Neural cell (in vitro differentiated cells): ENCODE measurements around the gene HSPA5. TPM values are rescaled to one million over a fixed set of nuclear protein-coding genes. Genes with fewer than 3 reads are reported as not detected.
"Not testable (repeated sequence)": the region's sequence is repeated elsewhere in the genome, so short reads cannot be mapped to it uniquely, and the experiment has no call there.

Experiments
- H2AFZ ChIP-seq: fragments of 200-600, 300-800 bp; sonication (generic), shearing (Covaris generic); 2 replicates; pipeline ENCODE4 v1.6.0; 2014; ENCODE audit warnings: low read depth, mild to moderate bottlenecking, antibody characterized with exemption, low read length, moderate library complexity
- H3F3A ChIP-seq: fragments of 200-600 bp; shearing (Covaris generic); 2 replicates; pipeline ENCODE4 v1.6.1; 2016; ENCODE audit warnings: mild to moderate bottlenecking, moderate library complexity, mixed read lengths, antibody characterized with exemption, low read length; ENCODE audit not compliant: insufficient read depth, poor library complexity, severe bottlenecking
- H3K27ac ChIP-seq: fragments of 200-600, 300-800 bp; sonication (generic), shearing (Covaris generic); 2 replicates; pipeline ENCODE4 v1.5.1; 2014; ENCODE audit warnings: mild to moderate bottlenecking, low read length, moderate library complexity
- H3K27me3 ChIP-seq: fragments of 300-800, 200-600 bp; sonication (generic), shearing (Covaris generic); 2 replicates; pipeline ENCODE4 v1.6.0; 2014; ENCODE audit warnings: mild to moderate bottlenecking, low read depth, low read length, moderate library complexity; ENCODE audit not compliant: insufficient read depth
- H3K36me3 ChIP-seq: fragments of 300-800, 200-600 bp; sonication (generic), shearing (Covaris generic); 2 replicates; pipeline ENCODE4 v1.5.1; 2014; ENCODE audit warnings: mild to moderate bottlenecking, antibody characterized with exemption, low read length, moderate library complexity; ENCODE audit not compliant: insufficient read depth
- H3K4me2 ChIP-seq: fragments of 300-800, 200-600 bp; sonication (generic), shearing (Covaris generic); 2 replicates; pipeline ENCODE4 v1.6.0; 2014; ENCODE audit warnings: mild to moderate bottlenecking, low read length
- H3K4me3 ChIP-seq: fragments of 300-800, 200-600 bp; sonication (generic), shearing (Covaris generic); 2 replicates; pipeline ENCODE4 v1.5.1; 2014; ENCODE audit warnings: mild to moderate bottlenecking, low read length, moderate library complexity
- H3K79me2 ChIP-seq: fragments of 200-600 bp; shearing (Covaris generic); replicated peaks from 2 replicates; pipeline ENCODE4 v1.6.0; 2014; ENCODE audit warnings: mild to moderate bottlenecking, low read length, moderate library complexity; ENCODE audit not compliant: insufficient read depth
- H3K9ac ChIP-seq: fragments of 300-800, 200-600 bp; sonication (generic), shearing (Covaris generic); 2 replicates; pipeline ENCODE4 v1.6.1; 2016; ENCODE audit warnings: mild to moderate bottlenecking, low read length, mixed read lengths
- H3K9me2 ChIP-seq: fragments of 200-600 bp; shearing (Covaris generic); 2 replicates; pipeline ENCODE4 v1.6.1; 2016; ENCODE audit warnings: mild to moderate bottlenecking, low read length, mixed read lengths; ENCODE audit not compliant: insufficient read depth
- H3K9me3 ChIP-seq: fragments of 200-600, 300-800 bp; sonication (generic), shearing (Covaris generic); 2 replicates; pipeline ENCODE4 v1.6.1; 2016; ENCODE audit warnings: mild to moderate bottlenecking, mixed run types, low read length, moderate library complexity, mixed read lengths
- H4K20me1 ChIP-seq: fragments of 200-600 bp; shearing (Covaris generic); 2 replicates; pipeline ENCODE4 v1.6.1; 2016; ENCODE audit warnings: mild to moderate bottlenecking, mixed run types; ENCODE audit not compliant: insufficient read depth
- CTCF ChIP-seq: fragments of 450-650 bp; IDR thresholded peaks from 2 replicates; pipeline ENCODE4 v1.5.1; 2014; ENCODE audit warnings: antibody characterized with exemption, mild to moderate bottlenecking, moderate library complexity; ENCODE audit not compliant: poor library complexity, severe bottlenecking
- EP300 ChIP-seq: fragments of 450-650 bp; conservative IDR thresholded peaks from 2 replicates; pipeline ENCODE4 v1.6.1; 2014; ENCODE audit warnings: antibody characterized with exemption, mild to moderate bottlenecking, moderate library complexity; ENCODE audit not compliant: poor library complexity, severe bottlenecking
- EZH2 ChIP-seq: fragments of 200-600, 300-800 bp; shearing (Covaris generic), sonication (generic); IDR thresholded peaks from 2 replicates; pipeline ENCODE4 v1.6.1; 2014; ENCODE audit warnings: antibody characterized with exemption, low read length, borderline replicate concordance, mild to moderate bottlenecking; ENCODE audit not compliant: insufficient read depth, poor library complexity, severe bottlenecking
- MXI1 ChIP-seq: fragments of 450-650 bp; conservative IDR thresholded peaks from 2 replicates; pipeline ENCODE4 v1.6.1; 2014; ENCODE audit warnings: antibody characterized with exemption, mild to moderate bottlenecking; ENCODE audit not compliant: poor library complexity, severe bottlenecking
- POLR2AphosphoS5 ChIP-seq: IDR thresholded peaks from 2 replicates; pipeline ENCODE4 v1.6.1; 2012
- RAD21 ChIP-seq: fragments of 450-650 bp; conservative IDR thresholded peaks from 2 replicates; pipeline ENCODE4 v1.6.1; 2014; ENCODE audit warnings: antibody characterized with exemption, mild to moderate bottlenecking, moderate library complexity
- REST ChIP-seq: IDR thresholded peaks from 2 replicates; pipeline ENCODE4 v1.6.1; 2012; ENCODE audit warnings: borderline replicate concordance
- SMC3 ChIP-seq: fragments of 450-650 bp; conservative IDR thresholded peaks from 2 replicates; pipeline ENCODE4 v1.6.1; 2014; ENCODE audit warnings: antibody characterized with exemption, mild to moderate bottlenecking, moderate library complexity; ENCODE audit not compliant: poor library complexity
- TAF1 ChIP-seq: IDR thresholded peaks from 2 replicates; pipeline ENCODE4 v1.6.1; 2012; ENCODE audit warnings: low read depth
- polyA plus RNA-seq: library from polyadenylated mRNA; depleted of rRNA; stranded (reverse); fragments of >200 nt; gene quantifications from 2 replicates; pipeline ENCODE4 v1.2.3, GENCODE V29; 2014

HSPA5 gene
- polyA plus RNA-seq, 1 donor from 2014 or later = 17.6 TPM

DNA sequence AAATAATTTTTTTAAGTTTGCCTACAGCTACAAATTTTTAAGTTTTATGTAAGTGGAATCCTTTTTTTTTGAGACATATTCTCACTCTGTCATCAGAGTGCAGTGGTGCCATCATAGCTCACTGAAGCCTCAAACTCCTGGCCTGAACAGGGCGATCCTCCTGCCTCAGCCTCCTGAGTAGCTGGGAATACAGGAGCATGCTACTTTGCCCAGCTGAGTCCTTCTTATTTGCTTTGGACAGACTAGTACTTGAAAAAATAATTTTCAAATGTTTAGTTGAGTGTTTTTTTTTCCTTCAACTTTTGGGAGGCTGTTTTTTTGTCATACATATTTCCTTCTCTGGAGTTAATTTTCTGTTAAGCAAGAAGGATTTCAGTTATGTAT, 27.9 kb upstream of the HSPA5 start:
- H3K9me3 ChIP-seq = no peaks in the 10 kb centered on the region
- H3K27ac ChIP-seq = no peak overlapping the region
- H3K9ac ChIP-seq = no peak overlapping the region
- H3K79me2 ChIP-seq = peaks cover 27% of the 10 kb centered on the region
- TF ChIP-seq REST (no peak), EZH2 (no peak), CTCF (no peak), EP300 (no peak), MXI1 (no peak), POLR2AphosphoS5 (no peak), RAD21 (no peak), TAF1 (no peak), SMC3 (no peak)
- no peaks in the 10 kb centered on the region for H4K20me1 ChIP-seq
- H3K36me3 ChIP-seq = no peaks in the 10 kb centered on the region
- no peaks in the 10 kb centered on the region for H3K9me2 ChIP-seq
- H3K4me3 ChIP-seq = no peak overlapping the region
- no peak overlapping the region for H2AFZ ChIP-seq
- H3F3A ChIP-seq = no peaks in the 10 kb centered on the region
- no peaks in the 10 kb centered on the region for H3K27me3 ChIP-seq
- H3K4me2 ChIP-seq = no peak overlapping the region

GRCh38 chr9:125268394-125269013, 27.4 kb upstream of the HSPA5 start:
- Histone ChIP-seq H2AFZ (no peak overlapping the region), H3K9ac (no peak overlapping the region), H3F3A (no peaks in the 10 kb centered on the region), H3K79me2 (peaks cover 32% of the 10 kb centered on the region), H3K4me2 (no peak overlapping the region), H3K36me3 (no peaks in the 10 kb centered on the region), H3K9me2 (no peaks in the 10 kb centered on the region), H3K9me3 (no peaks in the 10 kb centered on the region), H3K4me3 (no peak overlapping the region), H3K27me3 (no peaks in the 10 kb centered on the region), H4K20me1 (no peaks in the 10 kb centered on the region), H3K27ac (no peak overlapping the region)
- TF ChIP-seq REST (no peak), EZH2 (no peak), MXI1 (no peak), SMC3 (no peak), EP300 (no peak)

- peaks cover 42% of the 10 kb centered on the region for H3K79me2 ChIP-seq
- not testable (repeated sequence) for H3K4me3 ChIP-seq, H4K20me1 ChIP-seq, H3F3A ChIP-seq, H3K4me2 ChIP-seq, H3K9me2 ChIP-seq, H3K27ac ChIP-seq, H2AFZ ChIP-seq, H3K9ac ChIP-seq, H3K9me3 ChIP-seq, H3K36me3 ChIP-seq, H3K27me3 ChIP-seq
Observed at GRCh38 chr9:125264068-125264467, 22.9 kb upstream of the HSPA5 start.
